DOHH2 (cell line): ENCODE results near the gene FAM53C.

ENCODE experiments used
- H3F3A ChIP-seq: fragments of 200-600 bp; sonication (generic), shearing (Covaris generic); 2 replicates; pipeline ENCODE4 v1.6.0; 2016; ENCODE audit warnings: antibody characterized with exemption, mild to moderate bottlenecking; ENCODE audit not compliant: control insufficient read depth, insufficient read depth
- H3K27ac ChIP-seq: fragments of 200-600 bp; sonication (generic); 2 replicates; pipeline ENCODE4 v1.5.1; 2014; ENCODE audit warnings: low read depth, mild to moderate bottlenecking, low read length, moderate library complexity
- H3K27me3 ChIP-seq: fragments of 200-600 bp; sonication (generic); 2 replicates; pipeline ENCODE4 v1.6.1; 2014; ENCODE audit warnings: mild to moderate bottlenecking, low read length, mixed read lengths; ENCODE audit not compliant: control insufficient read depth
- H3K36me3 ChIP-seq: fragments of 200-600 bp; sonication (generic); 2 replicates; pipeline ENCODE4 v1.6.1; 2014; ENCODE audit warnings: mild to moderate bottlenecking, low read length, moderate library complexity, mixed read lengths; ENCODE audit not compliant: control insufficient read depth
- H3K4me1 ChIP-seq: fragments of 200-600 bp; sonication (generic); 2 replicates; pipeline ENCODE4 v1.6.1; 2014; ENCODE audit warnings: mild to moderate bottlenecking, low read length, mixed read lengths; ENCODE audit not compliant: control insufficient read depth
- H3K4me2 ChIP-seq: fragments of 200-600 bp; sonication (generic); 2 replicates; pipeline ENCODE4 v1.6.0; 2014; ENCODE audit warnings: mild to moderate bottlenecking, low read length, moderate library complexity
- H3K4me3 ChIP-seq: fragments of 200-600 bp; sonication (generic); 2 replicates; pipeline ENCODE4 v1.5.1; 2014; ENCODE audit warnings: mild to moderate bottlenecking, low read length, mixed read lengths
- H3K79me2 ChIP-seq: fragments of 200-600 bp; sonication (generic); 2 replicates; pipeline ENCODE4 v1.6.1; 2014; ENCODE audit warnings: mild to moderate bottlenecking, low read length, mixed read lengths; ENCODE audit not compliant: control insufficient read depth
- H3K9me2 ChIP-seq: fragments of 200-600 bp; sonication (generic); replicated peaks from 2 replicates; pipeline ENCODE4 v1.6.1; 2014; ENCODE audit warnings: mild to moderate bottlenecking, low read length, mixed read lengths; ENCODE audit not compliant: control insufficient read depth
- H3K9me3 ChIP-seq: fragments of 200-600 bp; sonication (generic); 2 replicates; pipeline ENCODE4 v1.6.1; 2014; ENCODE audit warnings: antibody characterized with exemption, low read length, mixed read lengths; ENCODE audit not compliant: control insufficient read depth, insufficient read depth
- H4K20me1 ChIP-seq: fragments of 200-600 bp; sonication (generic); 2 replicates; pipeline ENCODE4 v1.6.0; 2014; ENCODE audit warnings: low read depth, mild to moderate bottlenecking, antibody characterized with exemption, low read length, moderate library complexity; ENCODE audit not compliant: control insufficient read depth, insufficient read depth
- EZH2phosphoT487 ChIP-seq: fragments of 200-600 bp; sonication (generic); IDR thresholded peaks from 2 replicates; pipeline ENCODE4 v1.6.1; 2017; ENCODE audit warnings: borderline replicate concordance, mild to moderate bottlenecking, antibody characterized with exemption, low read length, moderate library complexity, mixed read lengths
- TF ChIP-seq, protein P1 (sequence below): fragments of 200-600 bp; sonication (generic); IDR thresholded peaks from one replicate; pipeline ENCODE4 v1.5.1; 2014; ENCODE audit warnings: antibody characterized with exemption, mild to moderate bottlenecking, low read depth, low read length; ENCODE audit not compliant: poor library complexity, severe bottlenecking

FAM53C gene

DNA sequence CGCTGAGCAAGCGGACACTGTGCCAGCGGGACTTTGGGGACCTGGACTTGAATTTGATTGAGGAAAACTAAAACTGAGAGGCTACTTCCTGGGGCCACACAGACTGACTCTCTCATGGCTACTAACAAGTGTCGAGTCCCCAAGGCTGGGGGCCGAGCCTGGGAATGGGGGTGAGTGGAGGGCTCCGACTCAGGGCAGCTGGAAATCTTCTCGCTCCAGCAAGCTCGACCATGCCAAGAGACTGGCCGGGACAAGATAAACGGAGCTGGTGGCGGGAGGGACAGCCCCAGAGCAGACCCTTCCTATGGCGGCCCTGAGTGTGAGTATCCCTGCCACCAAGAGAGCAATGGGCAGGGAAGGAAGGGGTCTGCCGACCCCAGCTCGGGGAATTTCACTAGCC lies 8.8 kb downstream of the FAM53C start:
- Histone ChIP-seq H3K9me2 (no peaks in the 10 kb centered on the region), H3K36me3 (peaks cover 75% of the 10 kb centered on the region), H3K4me1 (no peaks in the 10 kb centered on the region), H3K27ac (no peak overlapping the region), H3K4me2 (no peak overlapping the region), H4K20me1 (no peaks in the 10 kb centered on the region), H3K79me2 (peaks cover under 1% of the 10 kb centered on the region), H3K27me3 (no peaks in the 10 kb centered on the region), H3K4me3 (no peak overlapping the region), H3K9me3 (peaks cover 2% of the 10 kb centered on the region; the same call in 1 of the 2 replicates), H3F3A (peaks cover 6% of the 10 kb centered on the region; the same call in 1 of the 2 replicates)
- no peak for TF ChIP-seq EZH2phosphoT487
- TF ChIP-seq, protein P1, sequence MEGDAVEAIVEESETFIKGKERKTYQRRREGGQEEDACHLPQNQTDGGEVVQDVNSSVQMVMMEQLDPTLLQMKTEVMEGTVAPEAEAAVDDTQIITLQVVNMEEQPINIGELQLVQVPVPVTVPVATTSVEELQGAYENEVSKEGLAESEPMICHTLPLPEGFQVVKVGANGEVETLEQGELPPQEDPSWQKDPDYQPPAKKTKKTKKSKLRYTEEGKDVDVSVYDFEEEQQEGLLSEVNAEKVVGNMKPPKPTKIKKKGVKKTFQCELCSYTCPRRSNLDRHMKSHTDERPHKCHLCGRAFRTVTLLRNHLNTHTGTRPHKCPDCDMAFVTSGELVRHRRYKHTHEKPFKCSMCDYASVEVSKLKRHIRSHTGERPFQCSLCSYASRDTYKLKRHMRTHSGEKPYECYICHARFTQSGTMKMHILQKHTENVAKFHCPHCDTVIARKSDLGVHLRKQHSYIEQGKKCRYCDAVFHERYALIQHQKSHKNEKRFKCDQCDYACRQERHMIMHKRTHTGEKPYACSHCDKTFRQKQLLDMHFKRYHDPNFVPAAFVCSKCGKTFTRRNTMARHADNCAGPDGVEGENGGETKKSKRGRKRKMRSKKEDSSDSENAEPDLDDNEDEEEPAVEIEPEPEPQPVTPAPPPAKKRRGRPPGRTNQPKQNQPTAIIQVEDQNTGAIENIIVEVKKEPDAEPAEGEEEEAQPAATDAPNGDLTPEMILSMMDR, result no peak

DNA sequence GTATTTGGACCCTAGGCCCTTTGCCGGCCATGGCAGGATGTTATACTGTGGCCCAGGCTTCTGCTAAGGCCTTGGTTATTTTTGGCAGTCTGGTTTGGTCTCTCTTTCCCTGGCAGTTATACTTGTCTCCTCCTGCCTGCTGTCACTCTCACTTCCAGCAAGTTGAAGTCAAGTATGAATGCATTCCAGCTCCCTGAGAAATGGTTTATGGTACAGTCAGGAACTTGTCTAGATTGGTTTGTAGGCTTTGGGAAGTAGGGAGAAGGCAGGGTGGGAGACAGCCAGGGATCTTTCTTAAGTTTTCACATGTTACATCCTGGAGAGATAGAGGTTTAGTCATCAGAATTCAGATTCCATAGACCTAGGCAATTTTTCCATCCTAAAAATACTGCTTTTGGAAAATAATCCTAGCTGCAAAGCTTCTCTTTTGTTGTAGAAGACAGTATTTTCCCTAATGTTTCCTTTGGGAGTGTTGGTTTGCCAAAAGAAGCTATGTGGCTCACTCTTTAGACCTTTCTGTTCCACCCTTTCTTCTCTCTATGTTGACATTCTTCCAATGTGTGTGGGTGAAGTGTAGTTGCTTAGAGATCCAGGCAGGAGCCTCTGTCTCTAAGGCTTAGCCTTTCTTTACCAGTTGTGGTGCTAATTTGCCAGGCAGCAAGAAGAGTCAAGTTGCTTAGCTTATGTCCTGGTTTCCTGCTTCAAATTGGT lies 11.9 kb downstream of the FAM53C start:
- Histone ChIP-seq H3K4me2 (no peak overlapping the region), H3F3A (peaks cover 10% of the 10 kb centered on the region; the same call in 1 of the 2 replicates), H3K9me2 (no peaks in the 10 kb centered on the region), H3K79me2 (peaks cover 24% of the 10 kb centered on the region), H3K27me3 (no peaks in the 10 kb centered on the region), H3K4me3 (no peak overlapping the region), H3K9me3 (peaks cover 6% of the 10 kb centered on the region; the same call in 1 of the 2 replicates), H3K27ac (no peak overlapping the region), H3K4me1 (peaks cover 10% of the 10 kb centered on the region), H4K20me1 (peaks cover 13% of the 10 kb centered on the region; the same call in 1 of the 2 replicates), H3K36me3 (peaks cover 77% of the 10 kb centered on the region)
- TF ChIP-seq, protein P1, result no peak
- no peak for TF ChIP-seq EZH2phosphoT487

DNA sequence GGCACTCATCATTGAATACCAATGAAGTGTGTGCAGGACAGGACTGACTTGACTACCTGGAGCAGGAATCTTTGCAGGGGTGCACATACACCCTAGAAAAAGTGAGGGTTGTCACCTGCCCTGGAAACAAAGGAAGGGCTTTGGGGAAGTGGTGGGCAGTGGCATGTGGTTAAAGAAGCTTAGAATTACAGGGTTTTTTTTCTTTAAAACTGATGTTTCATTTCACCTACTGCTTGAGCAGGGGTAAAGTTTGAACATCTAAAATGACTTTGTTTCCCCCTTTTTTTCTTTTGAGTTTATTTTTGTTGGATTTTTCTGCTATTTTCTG lies 12.5 kb downstream of the FAM53C start:
- H3F3A ChIP-seq, result peaks cover 10% of the 10 kb centered on the region; the same call in 1 of the 2 replicates
- H3K79me2 ChIP-seq, result peaks cover 30% of the 10 kb centered on the region
- peaks cover 6% of the 10 kb centered on the region; the same call in 1 of the 2 replicates for H3K9me3 ChIP-seq
- H3K27ac ChIP-seq, result no peak overlapping the region
- no peak overlapping the region for H3K4me2 ChIP-seq
- H3K4me1 ChIP-seq, result peaks cover 14% of the 10 kb centered on the region
- no peak overlapping the region for H3K4me3 ChIP-seq
- H3K27me3 ChIP-seq, result no peaks in the 10 kb centered on the region
- TF ChIP-seq, protein P1, result no peak
- no peaks in the 10 kb centered on the region for H3K9me2 ChIP-seq
- peaks cover 77% of the 10 kb centered on the region for H3K36me3 ChIP-seq
- peaks cover 13% of the 10 kb centered on the region; the same call in 1 of the 2 replicates for H4K20me1 ChIP-seq
